Neural progenitor cell (in vitro differentiated cells): Measurements from ENCODE around the gene RALGDS. TPM values are rescaled to one million over a fixed set of nuclear protein-coding genes. Genes with fewer than 3 reads are reported as not detected.

ENCODE experiments used
- DNase-seq: peaks from one replicate; pipeline ENCODE4 v3.0.0-alpha.2; 2016; ENCODE audit warnings: low spot score
- H2AFZ ChIP-seq: fragments of 200-600 bp; sonication (generic); replicated peaks from 2 replicates; pipeline ENCODE4 v1.6.1; 2016; ENCODE audit warnings: antibody characterized with exemption
- H3F3A ChIP-seq: fragments of 200-600 bp; sonication (generic); 2 replicates; pipeline ENCODE4 v1.6.1; 2016; ENCODE audit warnings: antibody characterized with exemption, low read depth
- H3K27ac ChIP-seq: fragments of 200-600 bp; sonication (generic); 2 replicates; pipeline ENCODE4 v1.5.1; 2016; ENCODE audit warnings: mild to moderate bottlenecking
- H3K27me3 ChIP-seq: fragments of 200-600 bp; sonication (generic); 2 replicates; pipeline ENCODE4 v1.6.1; 2016; ENCODE audit warnings: mild to moderate bottlenecking, moderate library complexity
- H3K36me3 ChIP-seq: fragments of 200-600 bp; sonication (generic); 2 replicates; pipeline ENCODE4 v1.5.1; 2016
- H3K4me1 ChIP-seq: fragments of 200-600 bp; sonication (generic); 2 replicates; pipeline ENCODE4 v1.6.1; 2016; ENCODE audit warnings: mixed run types
- H3K4me2 ChIP-seq: fragments of 200-600 bp; sonication (generic); 2 replicates; pipeline ENCODE4 v1.6.1; 2016
- H3K4me3 ChIP-seq: fragments of 200-600 bp; sonication (generic); 2 replicates; pipeline ENCODE4 v1.5.1; 2016
- H3K79me2 ChIP-seq: fragments of 200-600 bp; sonication (generic); 2 replicates; pipeline ENCODE4 v1.6.1; 2016; ENCODE audit warnings: low read depth
- H3K9ac ChIP-seq: fragments of 200-600 bp; sonication (generic); 2 replicates; pipeline ENCODE4 v1.6.1; 2016
- H3K9me3 ChIP-seq: fragments of 200-600 bp; sonication (generic); 2 replicates; pipeline ENCODE4 v1.5.1; 2016; ENCODE audit warnings: low read depth
- H4K20me1 ChIP-seq: fragments of 200-600 bp; sonication (generic); 2 replicates; pipeline ENCODE4 v1.6.1; 2016; ENCODE audit warnings: low read depth
- H3K27ac Mint-ChIP-seq: 3 replicates; pipeline ENCODE4 v1.8.0; 2021; ENCODE audit warnings: mixed read lengths
- H3K27me3 Mint-ChIP-seq: 2 replicates; pipeline ENCODE4 v1.8.0; 2022; ENCODE audit warnings: low read depth, mild to moderate bottlenecking, inconsistent platforms, moderate library complexity, mixed read lengths; ENCODE audit not compliant: insufficient read depth
- H3K36me3 Mint-ChIP-seq: 3 replicates; pipeline ENCODE4 v1.8.0; 2021; ENCODE audit warnings: mixed read lengths
- H3K4me1 Mint-ChIP-seq: 3 replicates; pipeline ENCODE4 v1.8.0; 2021; ENCODE audit warnings: mixed read lengths
- H3K4me3 Mint-ChIP-seq: 3 replicates; pipeline ENCODE4 v1.8.0; 2021; ENCODE audit warnings: mild to moderate bottlenecking, moderate library complexity, mixed read lengths
- H3K9me3 Mint-ChIP-seq: 3 replicates; pipeline ENCODE4 v1.8.0; 2020; ENCODE audit warnings: mixed read lengths
- CTCF ChIP-seq: fragments of 200-600 bp; sonication (generic); IDR thresholded peaks from 2 replicates; pipeline ENCODE4 v1.5.1; 2017; ENCODE audit warnings: antibody characterized with exemption, mild to moderate bottlenecking
- EZH2 ChIP-seq: fragments of 200-600 bp; sonication (generic); IDR thresholded peaks from 2 replicates; pipeline ENCODE4 v1.6.1; 2017; ENCODE audit warnings: antibody characterized with exemption, mild to moderate bottlenecking, moderate library complexity
- EZH2phosphoT487 ChIP-seq: fragments of 200-600 bp; sonication (generic); IDR thresholded peaks from 2 replicates; pipeline ENCODE4 v1.6.1; 2017; ENCODE audit warnings: antibody characterized with exemption
- total RNA-seq: library from RNA; depleted of rRNA; stranded (reverse); fragments of >200 nt; gene quantifications from 2 replicates; pipeline ENCODE4 v1.2.3, GENCODE V29; 2015; ENCODE audit warnings: low replicate concordance

RALGDS gene
- total RNA-seq, 1 donor from 2014 or later, result 24.1 TPM

GRCh38 chr9:133144904-133145851 is 24.1 kb upstream of the RALGDS start:
- Mint-ChIP-seq H3K4me1 (peaks cover 52% of the 10 kb centered on the region), H3K36me3 (no peaks in the 10 kb centered on the region), H3K4me3 (peak overlapping the region; percentile 78), H3K27ac (no peak overlapping the region), H3K9me3 (no peaks in the 10 kb centered on the region), H3K27me3 (peaks cover 8% of the 10 kb centered on the region)
- Histone ChIP-seq H3K27ac (no peak overlapping the region), H3K36me3 (no peaks in the 10 kb centered on the region), H3K9ac (no peak overlapping the region), H2AFZ (no peak overlapping the region), H3K27me3 (no peaks in the 10 kb centered on the region), H3K4me2 (peak overlapping the region; percentile 77), H3K4me3 (no peak overlapping the region), H4K20me1 (peaks cover 70% of the 10 kb centered on the region), H3K79me2 (peaks cover 69% of the 10 kb centered on the region), H3K4me1 (peaks cover 9% of the 10 kb centered on the region), H3F3A (peaks cover 19% of the 10 kb centered on the region), H3K9me3 (no peaks in the 10 kb centered on the region)
- DNase-seq, result no peak
- no peak for TF ChIP-seq EZH2phosphoT487
- no peak for TF ChIP-seq EZH2
- no peak for TF ChIP-seq CTCF

- Histone ChIP-seq H3K27ac (no peak overlapping the region), H3K4me3 (peak overlapping the region; percentile 48), H3K36me3 (no peaks in the 10 kb centered on the region), H2AFZ (peak overlapping the region; percentile 64), H3K4me1 (peaks cover 9% of the 10 kb centered on the region), H4K20me1 (peaks cover 79% of the 10 kb centered on the region), H3K9ac (peak overlapping the region; percentile 10), H3K27me3 (no peaks in the 10 kb centered on the region), H3K79me2 (peaks cover 69% of the 10 kb centered on the region), H3K4me2 (peak overlapping the region; percentile 77), H3F3A (peaks cover 10% of the 10 kb centered on the region), H3K9me3 (no peaks in the 10 kb centered on the region)
- Mint-ChIP-seq H3K27ac (no peak overlapping the region), H3K9me3 (no peaks in the 10 kb centered on the region), H3K27me3 (peaks cover 8% of the 10 kb centered on the region), H3K36me3 (no peaks in the 10 kb centered on the region), H3K4me3 (peak overlapping the region; percentile 78), H3K4me1 (peaks cover 52% of the 10 kb centered on the region)
- peak; percentile 91 for DNase-seq
- TF ChIP-seq CTCF (peak; percentile 99), EZH2phosphoT487 (no peak)
These were observed 23.3 kb upstream of the RALGDS start for GRCh38 chr9:133144142-133144903.

DNA sequence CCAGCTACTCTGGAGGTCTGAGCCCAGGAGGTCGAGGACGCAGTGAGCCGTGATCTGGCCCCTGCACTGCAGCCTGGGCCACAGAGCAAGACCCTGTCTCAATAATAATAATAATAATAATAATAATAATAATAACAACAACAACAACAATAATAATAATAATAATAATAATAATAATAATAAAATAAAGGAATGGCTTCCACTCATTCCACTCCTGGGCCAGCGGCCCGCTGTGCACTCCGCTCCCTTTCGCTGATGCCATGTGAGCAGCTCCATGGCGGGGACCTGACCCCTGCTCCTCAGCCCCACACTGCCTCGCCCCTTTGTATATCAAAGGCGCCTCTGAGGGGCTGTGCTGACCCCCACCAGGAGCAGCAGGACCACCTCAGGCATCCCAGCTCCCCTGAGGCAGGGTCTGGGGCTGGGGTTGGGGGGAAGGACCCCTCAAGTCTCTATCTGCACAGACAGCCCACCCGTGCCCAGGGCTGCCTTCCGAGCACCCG is 22.6 kb upstream of the RALGDS start:
- Mint-ChIP-seq H3K4me3 (peak overlapping the region; percentile 77), H3K27ac (no peak overlapping the region), H3K27me3 (peaks cover 10% of the 10 kb centered on the region), H3K4me1 (peaks cover 52% of the 10 kb centered on the region), H3K36me3 (no peaks in the 10 kb centered on the region), H3K9me3 (no peaks in the 10 kb centered on the region)
- Histone ChIP-seq H3K79me2 (peaks cover 69% of the 10 kb centered on the region), H3K4me1 (peaks cover 9% of the 10 kb centered on the region), H3K27me3 (no peaks in the 10 kb centered on the region), H3K4me3 (peak overlapping the region; percentile 48), H4K20me1 (peaks cover 85% of the 10 kb centered on the region), H3K27ac (no peak overlapping the region), H3K9me3 (no peaks in the 10 kb centered on the region), H3F3A (peaks cover 9% of the 10 kb centered on the region), H2AFZ (no peak overlapping the region), H3K36me3 (no peaks in the 10 kb centered on the region), H3K9ac (peak overlapping the region; percentile 10), H3K4me2 (peak overlapping the region; percentile 77)
- no peak for DNase-seq
- TF ChIP-seq EZH2phosphoT487 (no peak), EZH2 (no peak), CTCF (no peak)
